K562 (cell line): ENCODE results near the gene TOR3A. TPM values are rescaled to one million over a fixed set of nuclear protein-coding genes. Genes with fewer than 3 reads are reported as not detected.

ENCODE experiments used
- ATAC-seq: fragments of 200-7000 bp; cut with Tn5 transposase; 3 replicates; pipeline ENCODE4 v1.9.1; 2020; ENCODE audit warnings: moderate library complexity
- BruUV-seq: library from RNA; stranded (reverse); fragments of 400-500 nt; replicated peaks from 2 replicates; lab custom pipeline; 2021; lab: Mats Ljungman, UMichigan
- CTCF ChIA-PET: fragments of 300-600 bp; formaldehyde crosslinking; extraction: SDS; loops from one replicate; lab custom pipeline; 2021; ENCODE audit warnings: low intra/inter-chr PET ratio; lab: Yijun Ruan, JAX
- POLR2A ChIA-PET: fragments of 300-600, 350-650 bp; sonication (Branson Sonifier 250); formaldehyde crosslinking; extraction: SDS; loops from one replicate; lab custom pipeline; 2021; ENCODE audit warnings: antibody characterized with exemption, inconsistent platforms; lab: Yijun Ruan, JAX
- DNase-seq, 4 experiments: peaks; one replicate each; pipeline versions ENCODE4 v3.0.0 to v3.0.0-alpha.2; 2011 to 2018; ENCODE audit warnings: low spot score in 3 of 4, mixed read lengths in 3 of 4; ENCODE audit errors: extremely low read depth in 1 of 4
- FAIRE-seq: peaks from 2 replicates; lab custom pipeline; 2011; peaks lifted over from hg19 to GRCh38; lab: Jason Lieb, UNC
- H2AFZ ChIP-seq: 2 replicates; pipeline ENCODE4 v1.6.0; 2011; ENCODE audit warnings: low read depth, low read length, control low read depth, inconsistent platforms
- H3K27ac ChIP-seq: fragments of 200-600 bp; 3 replicates; pipeline ENCODE4 v1.8.0; 2011; ENCODE audit warnings: low read depth, mild to moderate bottlenecking, control low read depth, inconsistent platforms, low read length, moderate library complexity, mixed read lengths; ENCODE audit errors: extremely low read depth
- H3K27me3 ChIP-seq, 2 experiments: fragments of 300-600 bp in 1 of 2; 2 replicates in 1 of 2; 3 replicates in 1 of 2; pipeline versions ENCODE4 v1.6.0 to v1.8.0; 2011; ENCODE audit warnings: inconsistent platforms in 2 of 2, low read length in 2 of 2, mild to moderate bottlenecking in 1 of 2, mixed read lengths in 1 of 2, moderate library complexity in 1 of 2; ENCODE audit not compliant: control insufficient read depth in 2 of 2, insufficient read depth in 2 of 2
- H3K36me3 ChIP-seq: fragments of 300-600 bp; 3 replicates; pipeline ENCODE4 v1.8.0; 2011; ENCODE audit warnings: mild to moderate bottlenecking, low read length, inconsistent platforms; ENCODE audit not compliant: control insufficient read depth, insufficient read depth
- H3K4me1 ChIP-seq, 2 experiments: fragments of 200-600 bp in 1 of 2; replicated peaks in 1 of 2; 2 replicates in 1 of 2; 3 replicates in 1 of 2; pipeline versions ENCODE4 v1.5.1 to v1.8.0; 2011; ENCODE audit warnings: inconsistent platforms in 2 of 2, low read length in 2 of 2, mild to moderate bottlenecking in 1 of 2, mixed read lengths in 1 of 2, moderate library complexity in 1 of 2; ENCODE audit not compliant: control insufficient read depth in 2 of 2, insufficient read depth in 2 of 2
- H3K4me2 ChIP-seq: 2 replicates; pipeline ENCODE4 v1.6.1; 2011; ENCODE audit warnings: low read length, control low read depth, inconsistent platforms, mixed read lengths; ENCODE audit not compliant: insufficient read depth
- H3K4me3 ChIP-seq: fragments of 200-600 bp; sonication (generic), shearing (Covaris generic); 2 replicates; pipeline ENCODE4 v1.5.1; 2016; ENCODE audit warnings: control low read depth, inconsistent platforms
- H3K79me2 ChIP-seq: fragments of 200-600 bp; 3 replicates; pipeline ENCODE4 v1.8.0; 2011; ENCODE audit warnings: low read length, inconsistent platforms; ENCODE audit not compliant: control insufficient read depth, insufficient read depth
- H3K9ac ChIP-seq, 2 experiments: 2 replicates each; pipeline versions ENCODE4 v1.6.0 to v1.6.1; 2011; ENCODE audit warnings: low read depth in 2 of 2, low read length in 2 of 2, control low read depth in 1 of 2, inconsistent platforms in 1 of 2, mild to moderate bottlenecking in 1 of 2, mixed read lengths in 1 of 2; ENCODE audit not compliant: insufficient read depth in 1 of 2
- H3K9me1 ChIP-seq: one replicate; pipeline ENCODE4 v1.6.0; 2011; ENCODE audit warnings: inconsistent platforms, mild to moderate bottlenecking, low read length, moderate library complexity; ENCODE audit not compliant: control insufficient read depth, insufficient read depth
- H3K9me3 ChIP-seq: replicated peaks from 2 replicates; pipeline ENCODE4 v1.5.1; 2011; ENCODE audit warnings: low read depth, low read length, inconsistent platforms; ENCODE audit not compliant: control insufficient read depth, insufficient read depth
- H4K20me1 ChIP-seq: replicated peaks from 2 replicates; pipeline ENCODE4 v1.6.1; 2011; ENCODE audit warnings: low read length, inconsistent platforms, mixed read lengths; ENCODE audit not compliant: control insufficient read depth, insufficient read depth
- CHD4 ChIP-seq: fragments of 200-600 bp; sonication (generic); IDR thresholded peaks from 3 replicates; pipeline ENCODE4 v1.6.1; 2012; ENCODE audit warnings: low read depth, mild to moderate bottlenecking, mixed read lengths, low read length, inconsistent platforms; ENCODE audit not compliant: insufficient read depth, insufficient replicate concordance, poor library complexity, severe bottlenecking
- DACH1 ChIP-seq: fragments of 450-650 bp; IDR thresholded peaks from 2 replicates; pipeline ENCODE4 v1.6.1; 2018; ENCODE audit not compliant: partially characterized antibody
- ELF2 ChIP-seq: fragments of 250-450 bp; sonication (Bioruptor Pico); IDR thresholded peaks from 2 replicates; pipeline ENCODE4 v1.5.0; 2021; ENCODE audit warnings: mild to moderate bottlenecking
- GATAD2A ChIP-seq: fragments of 450-650 bp; IDR thresholded peaks from 2 replicates; pipeline ENCODE4 v1.6.1; 2017
- GATAD2B ChIP-seq: fragments of 450-650 bp; IDR thresholded peaks from 2 replicates; pipeline ENCODE4 v1.6.1; 2017; ENCODE audit warnings: mild to moderate bottlenecking, borderline replicate concordance
- HDGF ChIP-seq: fragments of 450-650 bp; IDR thresholded peaks from 2 replicates; pipeline ENCODE4 v1.6.1; 2016
- MAFF ChIP-seq: IDR thresholded peaks from 2 replicates; pipeline ENCODE4 v1.6.1; 2012; ENCODE audit warnings: low read length, improper control_type of control experiment
- RAD51 ChIP-seq: fragments of 450-650 bp; IDR thresholded peaks from 2 replicates; pipeline ENCODE4 v1.7.1; 2016; ENCODE audit warnings: low read depth, mild to moderate bottlenecking, borderline replicate concordance
- SMC3 ChIP-seq: conservative IDR thresholded peaks from 2 replicates; pipeline ENCODE4 v1.6.1; 2011; ENCODE audit warnings: low read depth, low read length, improper control_type of control experiment; ENCODE audit not compliant: insufficient read depth
- TBL1XR1 ChIP-seq, 2 experiments: IDR thresholded peaks; 2 replicates each; pipeline ENCODE4 v1.6.1; 2012; ENCODE audit warnings: improper control_type of control experiment in 2 of 2, low read length in 2 of 2, mild to moderate bottlenecking in 1 of 2
- ZNF76 ChIP-seq: fragments of 250-450 bp; sonication (Bioruptor Pico); IDR thresholded peaks from 2 replicates; pipeline ENCODE4 v1.4.0; 2020; ENCODE audit warnings: mild to moderate bottlenecking, moderate library complexity, borderline replicate concordance
- WGBS: fragments of 100-300 bp; shearing (Covaris generic); methylation state at CpG from one replicate; pipeline ENCODE4 v1.1.6; 2016; ENCODE audit warnings: low coverage, mixed read lengths; ENCODE audit not compliant: insufficient coverage; ENCODE audit errors: missing lambda C conversion rate; 5-methylcytosine and 5-hydroxymethylcytosine counted together
- in situ Hi-C: fragments of 300-500 bp; cut with MboI; formaldehyde crosslinking; loops from 4 replicates; pipeline ENCODE4 v1.15.0; 2018; ENCODE audit warnings: inconsistent platforms, mixed read lengths
- intact Hi-C: fragments of 100-400 bp; cut with micrococcal nuclease; formaldehyde crosslinking; loops from 2 replicates; pipeline ENCODE4 v1.14.2; 2022
- polyA plus RNA-seq, 8 experiments: library from polyadenylated mRNA; depleted of rRNA in 4 of 8; stranded (reverse) in 5 of 8; unstranded in 3 of 8; fragments of >200 nt; fragmentation: Nextera tagmentation in 2 of 8; fragmentation: Illumina TruSeq in 1 of 8; extraction: Ambion mirVana in 2 of 8; extraction: Trizol in 1 of 8; gene quantifications; 2 replicates each; pipeline versions ENCODE4 v1.2.1 to v1.2.3, GENCODE V29; 2011 to 2014; ENCODE audit warnings: inconsistent platforms in 1 of 8, missing spikeins in 1 of 8
- total RNA-seq, 7 experiments: library from RNA; depleted of rRNA in 6 of 7; stranded (reverse); fragments of >200 nt in 6 of 7; fragmentation: Illumina TruSeq in 2 of 7; extraction: Trizol in 2 of 7; gene quantifications; 2 replicates each; pipeline versions ENCODE4 v1.2.1 to v1.2.3, GENCODE V29; 2011 to 2021; ENCODE audit warnings: low replicate concordance in 1 of 7
- TF ChIP-seq, protein P1 (sequence below): sonication (generic); IDR thresholded peaks from 2 replicates; pipeline ENCODE4 v1.6.1; 2016

The TOR3A gene
- total and polyA plus RNA-seq, 9 of the 15 experiments (the other 6 are each of a cell fraction or from before 2014, with no cell fraction given): 7.9 to 94.5 (median 39.7) TPM

DNA sequence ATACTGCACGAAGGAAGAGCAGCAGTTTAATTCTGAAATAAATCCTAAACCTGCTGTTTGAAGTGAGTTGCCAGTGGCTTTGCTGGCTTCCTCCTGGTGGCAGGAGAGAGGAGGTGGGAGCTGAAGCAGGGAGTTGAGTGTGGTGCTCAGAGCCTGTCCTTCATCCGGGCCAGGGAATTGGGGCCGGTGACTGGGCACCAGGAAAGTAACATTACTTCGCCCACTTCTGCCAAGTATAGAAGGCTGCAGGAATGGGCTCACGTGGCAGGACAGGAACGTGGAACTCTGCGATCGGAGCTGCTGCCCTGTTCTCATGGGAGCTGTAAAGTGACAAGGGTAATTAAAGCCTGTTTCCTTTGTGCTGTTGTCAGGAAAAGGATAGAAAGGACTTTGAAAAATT is 8.7 kb downstream of the TOR3A start:
- FAIRE-seq (no peak), DNase-seq (no peak), ATAC-seq (no peak)
- H3K36me3 ChIP-seq: peaks cover 94% of the 10 kb centered on the region
- TF ChIP-seq SMC3 (no peak), RAD51 (no peak), ZNF76 (no peak), ELF2 (CRISPR knock-in tag) (no peak), HDGF (no peak), TBL1XR1 (IDR thresholded peaks at IDR 0.05; ENCODE audit: low read length in 2 of 2) (no peak), GATAD2B (no peak), CHD4 (no peak), DACH1 (no peak), GATAD2A (no peak), MAFF (no peak)
- TF ChIP-seq, protein P1, sequence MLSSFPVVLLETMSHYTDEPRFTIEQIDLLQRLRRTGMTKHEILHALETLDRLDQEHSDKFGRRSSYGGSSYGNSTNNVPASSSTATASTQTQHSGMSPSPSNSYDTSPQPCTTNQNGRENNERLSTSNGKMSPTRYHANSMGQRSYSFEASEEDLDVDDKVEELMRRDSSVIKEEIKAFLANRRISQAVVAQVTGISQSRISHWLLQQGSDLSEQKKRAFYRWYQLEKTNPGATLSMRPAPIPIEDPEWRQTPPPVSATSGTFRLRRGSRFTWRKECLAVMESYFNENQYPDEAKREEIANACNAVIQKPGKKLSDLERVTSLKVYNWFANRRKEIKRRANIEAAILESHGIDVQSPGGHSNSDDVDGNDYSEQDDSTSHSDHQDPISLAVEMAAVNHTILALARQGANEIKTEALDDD: no peak
- 88% methylated on average over 8 of the region's 8 CpGs for WGBS
- intact Hi-C loops: no loop called here
- no peak overlapping the region for H3K9ac ChIP-seq
- no peaks in the 10 kb centered on the region for H3K9me1 ChIP-seq
- no TSS peak for BruUV-seq
- H3K27me3 ChIP-seq: no peaks in the 10 kb centered on the region
- no peak overlapping the region for H3K27ac ChIP-seq
- POLR2A ChIA-PET: interaction anchor here (0.8 to 1.4 kb wide), 3 partner anchors 15 to 275 kb away, joined by 3 read pairs; partner anchors contain the start of gene AXDND1
- H4K20me1 ChIP-seq: no peaks in the 10 kb centered on the region
- peaks cover 0 to 11% of the 10 kb centered on the region in 2 experiments; a peak in 2 of 5 replicates for H3K4me1 ChIP-seq
- in situ Hi-C loops: no loop called here
- CTCF ChIA-PET: no interaction called here
- H3K4me3 ChIP-seq: no peak overlapping the region
- no peak overlapping the region for H2AFZ ChIP-seq
- H3K9me3 ChIP-seq: no peaks in the 10 kb centered on the region
- no peak overlapping the region for H3K4me2 ChIP-seq
- peaks cover 2% of the 10 kb centered on the region; the same call in 1 of the 3 replicates for H3K79me2 ChIP-seq
